ENCODE results near the gene CA5A.
"Not testable (repeated sequence)": the region's sequence is repeated elsewhere in the genome, so short reads cannot be mapped to it uniquely, and the experiment has no call there.

The CA5A gene

DNA sequence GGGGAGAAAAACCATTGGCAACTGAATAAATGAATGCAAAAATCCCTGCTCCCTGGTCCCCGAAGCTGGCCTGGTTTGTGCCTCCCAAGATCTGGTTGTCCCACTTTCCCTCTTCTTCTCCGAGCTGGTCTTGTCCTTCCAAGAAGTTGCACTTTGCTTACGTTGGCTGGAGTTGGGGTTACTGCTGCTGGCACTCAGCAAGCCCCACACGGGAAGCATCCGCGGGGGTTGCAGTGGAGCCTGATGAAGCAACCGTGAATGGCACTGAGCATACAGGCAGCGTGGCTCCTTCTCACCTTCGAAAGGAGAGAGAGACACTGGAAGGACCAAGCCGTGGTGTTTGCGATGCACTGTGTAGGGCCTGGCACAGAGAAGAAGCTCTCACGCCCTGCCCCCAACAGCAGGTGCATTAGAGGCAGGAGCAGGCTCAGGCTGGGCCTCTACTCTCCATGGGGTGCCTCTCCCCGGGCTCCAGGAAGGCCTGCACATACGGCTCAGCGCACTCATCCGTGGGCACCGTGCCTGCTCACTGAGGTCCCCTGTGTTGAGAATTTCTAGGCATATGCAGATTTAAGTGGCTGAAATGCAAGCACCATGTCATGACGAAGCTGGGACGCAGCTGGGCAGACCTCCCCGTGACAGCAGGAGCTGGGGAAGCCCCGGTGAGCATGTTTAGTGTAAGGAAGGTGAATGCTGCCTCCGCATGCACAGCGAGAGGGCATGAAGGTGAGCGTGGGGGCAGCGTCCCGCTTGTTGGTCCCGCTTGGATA is 12.1 kb downstream of the CA5A start:
- DNase-seq (ENCODE audit: low spot score), result no peak

- DNase-seq (ENCODE audit: low spot score), result no peak
These were observed 14.0 kb downstream of the CA5A start for GRCh38 chr16:87922250-87922871.

GRCh38 chr16:87921236-87921773 is 15.0 kb downstream of the CA5A start:
- DNase-seq (ENCODE audit: low spot score), result no peak

DNA sequence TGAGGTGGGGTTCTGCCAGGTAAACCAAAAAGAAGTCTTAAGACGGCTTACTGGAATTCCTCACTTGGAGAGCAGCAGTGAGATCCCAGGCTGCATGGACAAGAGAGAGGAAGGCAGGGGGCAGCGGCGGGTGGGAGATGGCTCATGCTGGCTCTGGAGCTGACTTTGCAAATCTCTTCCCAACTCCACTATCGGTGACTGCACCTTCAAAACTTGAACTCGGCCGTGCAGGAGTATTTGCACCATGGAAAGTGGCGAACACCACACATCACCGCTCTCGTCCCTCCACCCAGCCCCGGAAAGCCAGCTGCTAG is 16.7 kb downstream of the CA5A start:
- DNase-seq (ENCODE audit: low spot score), result no peak

GRCh38 chr16:87918866-87919680 is 17.3 kb downstream of the CA5A start:
- DNase-seq (ENCODE audit: low spot score), result no peak

DNA sequence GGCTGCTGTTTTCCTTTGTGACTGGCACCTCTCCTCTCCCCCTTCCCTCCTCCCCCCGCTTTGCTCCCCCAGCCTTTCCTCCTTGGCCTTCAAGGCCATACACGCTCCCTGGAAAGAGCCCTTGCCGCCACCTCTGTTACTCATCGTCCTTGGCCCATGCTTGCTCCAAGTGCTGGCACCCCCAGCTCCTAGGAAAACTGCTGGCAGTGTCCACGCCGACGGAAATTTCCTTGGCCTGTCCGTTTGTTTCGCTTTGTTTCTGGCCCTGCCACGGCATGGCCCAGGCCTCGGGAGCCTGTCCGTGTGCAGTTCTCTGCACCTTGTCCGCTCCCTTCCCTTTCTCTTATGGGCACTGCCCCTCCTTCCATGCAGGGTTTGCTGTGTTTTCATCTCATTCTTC is 18.0 kb downstream of the CA5A start:
- DNase-seq (ENCODE audit: low spot score), result peak; percentile 29

DNA sequence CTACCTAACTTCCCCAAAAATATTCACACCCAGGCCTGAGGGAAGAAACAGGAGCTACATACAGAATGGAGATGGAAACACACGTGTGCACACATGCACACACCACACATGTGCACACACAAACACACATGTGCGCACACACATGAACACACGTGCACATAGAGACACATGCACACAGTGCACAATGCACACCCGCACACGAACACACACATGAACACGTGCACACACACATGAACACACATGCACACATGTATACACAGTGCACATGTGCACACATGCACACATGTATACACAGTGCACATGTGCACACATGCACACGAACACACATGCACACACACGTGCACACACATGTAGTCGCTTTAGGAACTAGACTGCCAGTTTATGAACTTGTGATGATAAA is 18.8 kb downstream of the CA5A start:
- DNase-seq (ENCODE audit: low spot score), result no peak

DNA sequence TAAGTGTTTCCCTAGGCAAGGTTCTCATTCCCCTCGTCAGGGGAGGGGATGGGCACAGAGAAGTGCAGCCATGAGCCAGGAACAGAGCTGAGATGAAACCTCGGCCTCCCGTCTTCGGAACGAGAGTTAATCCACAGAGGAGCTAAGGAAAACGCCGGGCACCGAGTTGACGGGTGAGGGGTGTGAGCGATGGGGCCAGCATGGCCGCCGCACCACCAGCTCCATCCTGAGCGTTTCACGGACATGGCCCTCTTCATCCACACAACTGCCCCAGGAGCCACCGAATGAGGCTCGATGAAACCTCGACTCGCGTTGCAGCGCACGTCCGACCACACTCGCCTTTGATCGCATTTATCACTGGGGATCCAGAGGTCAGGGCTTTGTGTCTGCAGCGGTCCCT is 21.5 kb downstream of the CA5A start:
- DNase-seq (ENCODE audit: low spot score), result no peak

DNA sequence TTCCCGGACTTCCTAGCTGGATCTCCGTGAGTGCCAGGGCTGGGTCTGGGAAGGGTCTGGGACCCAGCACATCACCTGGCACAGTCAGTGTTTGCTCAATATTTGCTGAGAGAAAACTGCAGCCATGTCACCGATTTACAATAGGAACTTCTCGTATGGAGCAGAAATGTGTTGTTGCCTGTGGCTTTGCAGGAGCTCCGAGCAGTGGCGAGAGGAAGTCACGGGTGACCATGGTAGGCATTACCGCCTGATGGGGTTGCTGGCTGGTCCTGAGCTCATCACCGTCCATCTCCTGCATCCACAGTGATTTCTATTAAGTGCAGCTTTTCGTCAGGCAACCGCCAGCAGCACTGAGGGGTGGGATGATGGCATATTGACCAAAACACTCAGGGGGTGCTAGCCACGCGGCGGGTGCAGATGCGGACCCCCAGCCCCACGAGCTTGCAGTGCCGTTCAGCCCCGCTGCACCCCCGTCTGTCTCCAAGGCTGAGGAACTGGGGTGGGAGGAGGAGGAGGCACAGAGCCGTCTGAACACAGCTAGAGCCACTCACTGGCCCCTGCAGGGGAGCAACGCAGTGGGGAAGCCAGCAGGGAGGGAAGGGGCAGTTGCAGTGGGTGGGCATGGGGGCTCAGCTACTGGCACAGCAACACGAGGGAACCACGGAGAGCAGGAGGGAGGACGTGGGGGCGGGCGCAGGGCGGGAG is 22.2 kb downstream of the CA5A start:
- not testable (repeated sequence) for DNase-seq (ENCODE audit: low spot score)

GRCh38 chr16:87912691-87913090 is 23.6 kb downstream of the CA5A start:
- DNase-seq (ENCODE audit: low spot score), result not testable (repeated sequence)

DNA sequence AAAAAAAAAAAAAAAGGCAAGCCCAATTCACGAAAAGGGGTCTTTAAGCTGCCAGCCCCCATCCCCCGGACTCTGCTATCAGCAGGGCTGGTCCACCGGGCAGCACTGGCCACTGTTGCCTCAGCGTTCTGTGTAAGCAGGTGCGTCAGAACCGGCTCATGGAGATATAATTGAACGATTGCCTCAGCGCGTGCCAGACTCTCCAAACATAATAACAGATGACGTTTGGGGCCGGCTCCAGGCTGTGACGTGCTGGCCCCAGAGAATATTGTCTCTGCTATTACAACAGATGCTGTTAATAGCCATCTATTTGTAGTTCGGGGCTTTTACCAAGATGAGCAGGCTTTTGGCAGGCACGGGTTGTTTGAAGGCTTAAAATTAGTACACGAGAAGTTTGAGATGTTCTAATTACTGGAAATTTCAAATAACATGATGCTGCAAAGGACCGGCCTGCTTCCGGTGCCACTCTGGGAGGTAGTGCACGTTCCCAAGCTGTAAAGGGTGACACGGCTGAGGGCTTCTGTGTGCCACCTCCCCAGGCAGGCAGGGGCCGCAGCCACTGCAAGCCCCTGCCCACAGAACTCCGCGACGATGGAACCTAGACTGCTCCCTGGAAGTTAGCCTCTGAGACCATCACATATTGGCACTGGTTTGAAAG is 25.1 kb downstream of the CA5A start:
- DNase-seq (ENCODE audit: low spot score), result not testable (repeated sequence)

DNA sequence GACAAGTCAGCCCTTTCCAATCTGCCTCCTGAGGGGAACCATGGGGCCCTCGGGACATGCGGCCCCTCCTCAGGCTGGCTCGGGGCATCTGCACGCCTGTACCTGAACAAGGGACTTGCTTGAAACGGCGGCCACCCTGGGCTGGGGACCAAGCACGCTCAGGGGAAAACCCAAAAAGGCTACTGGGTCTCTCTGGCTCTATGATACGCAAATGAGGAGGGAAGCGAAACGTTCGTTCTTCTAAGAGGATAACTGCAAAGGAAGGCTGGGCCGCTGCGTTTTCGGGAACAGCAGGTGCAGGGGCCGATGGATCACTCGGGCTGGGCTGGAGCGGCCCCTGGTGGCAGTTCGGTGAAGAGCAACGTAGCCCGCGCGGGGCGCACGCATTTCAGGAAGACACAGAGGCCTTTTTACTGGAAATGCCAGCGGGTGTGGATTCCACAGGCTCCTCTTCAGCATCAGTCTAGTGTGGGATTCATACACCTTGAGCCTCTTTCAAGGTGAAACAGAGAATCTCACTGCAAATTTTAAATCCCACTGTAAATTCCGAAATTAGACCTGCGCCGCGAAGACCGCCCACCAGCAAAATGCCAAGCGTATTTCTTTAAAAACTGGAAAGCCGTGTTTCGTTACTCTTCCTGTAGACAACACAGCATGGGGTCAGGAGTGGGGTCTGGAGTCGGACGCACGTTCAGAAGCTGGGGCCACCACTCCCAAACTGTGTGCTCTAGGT is 27.0 kb downstream of the CA5A start:
- DNase-seq (ENCODE audit: low spot score), result not testable (repeated sequence)

DNA sequence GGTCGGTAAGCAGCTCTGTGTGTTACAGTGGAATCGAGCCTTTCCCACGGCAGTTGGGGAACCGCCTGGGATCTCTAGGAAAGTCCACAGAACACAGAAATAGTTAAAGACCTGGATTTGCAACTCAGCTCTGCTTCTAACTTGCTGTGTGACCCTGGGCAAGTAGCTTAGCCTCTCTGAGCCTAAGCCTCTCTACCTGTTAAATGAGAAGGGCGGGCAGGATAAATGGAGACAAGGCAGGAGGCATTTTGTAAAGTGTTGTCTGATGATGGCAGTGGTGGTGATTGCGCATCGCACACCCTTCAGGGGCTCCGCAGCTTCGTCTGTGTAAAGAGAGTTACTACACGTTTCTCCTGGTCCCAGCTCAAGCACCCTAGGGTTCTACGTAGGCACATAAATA is 28.2 kb downstream of the CA5A start:
- DNase-seq (ENCODE audit: low spot score), result not testable (repeated sequence)

- not testable (repeated sequence) for DNase-seq (ENCODE audit: low spot score)
These were observed 30.8 kb downstream of the CA5A start for GRCh38 chr16:87905521-87905920.

DNA sequence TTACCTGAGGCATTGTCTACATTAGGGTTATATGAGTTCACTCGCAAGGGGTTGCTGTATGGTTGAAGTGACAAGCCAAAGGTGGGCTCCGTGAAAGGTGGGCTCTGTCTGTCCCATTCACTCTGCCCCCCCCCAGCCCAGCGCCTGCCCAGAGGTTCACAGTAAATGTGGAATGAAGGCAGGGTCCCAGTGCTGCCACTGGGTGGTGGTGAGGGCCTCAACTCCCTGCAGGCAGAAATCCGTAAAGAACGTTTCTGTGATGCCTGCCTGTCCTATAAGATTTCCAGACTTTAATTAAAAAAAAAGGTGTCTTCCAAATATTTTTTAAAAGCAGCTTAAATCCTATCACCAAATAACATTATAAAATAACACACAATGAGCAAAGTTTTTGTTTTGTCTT is 31.4 kb downstream of the CA5A start:
- DNase-seq (ENCODE audit: low spot score), result not testable (repeated sequence)

DNA sequence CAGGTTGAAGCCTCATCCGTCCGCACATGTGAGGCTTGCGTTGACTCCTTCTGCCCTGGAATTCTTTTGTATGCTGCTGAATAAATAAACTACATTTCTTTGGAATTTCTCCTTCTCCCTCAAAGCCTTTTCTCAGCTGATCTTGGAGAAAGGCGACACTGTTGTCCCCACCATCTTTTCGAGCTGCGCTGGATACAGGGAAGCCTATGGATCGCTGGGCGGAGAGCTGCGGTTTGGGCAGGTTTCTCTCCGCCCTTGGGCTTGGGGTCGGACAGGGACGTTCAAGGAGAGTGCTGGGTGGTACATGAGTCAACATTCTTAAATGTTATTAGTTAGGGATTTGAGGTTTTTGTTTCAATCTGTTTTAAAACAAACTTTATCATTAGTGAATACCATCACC is 35.8 kb downstream of the CA5A start:
- not testable (repeated sequence) for DNase-seq (ENCODE audit: low spot score)

- no peak for DNase-seq (ENCODE audit: low spot score)
These were observed 38.5 kb downstream of the CA5A start for GRCh38 chr16:87897521-87898505.

GRCh38 chr16:87896924-87897520 is 39.3 kb downstream of the CA5A start:
- not testable (repeated sequence) for DNase-seq (ENCODE audit: low spot score)
